ENCODE data around the gene PRKAG1. TPM values are rescaled to one million over a fixed set of nuclear protein-coding genes. Genes with fewer than 3 reads are reported as not detected.

The PRKAG1 gene
- total RNA-seq, 2 donors from 2014 or later: 27.6 to 38.1 TPM

DNA sequence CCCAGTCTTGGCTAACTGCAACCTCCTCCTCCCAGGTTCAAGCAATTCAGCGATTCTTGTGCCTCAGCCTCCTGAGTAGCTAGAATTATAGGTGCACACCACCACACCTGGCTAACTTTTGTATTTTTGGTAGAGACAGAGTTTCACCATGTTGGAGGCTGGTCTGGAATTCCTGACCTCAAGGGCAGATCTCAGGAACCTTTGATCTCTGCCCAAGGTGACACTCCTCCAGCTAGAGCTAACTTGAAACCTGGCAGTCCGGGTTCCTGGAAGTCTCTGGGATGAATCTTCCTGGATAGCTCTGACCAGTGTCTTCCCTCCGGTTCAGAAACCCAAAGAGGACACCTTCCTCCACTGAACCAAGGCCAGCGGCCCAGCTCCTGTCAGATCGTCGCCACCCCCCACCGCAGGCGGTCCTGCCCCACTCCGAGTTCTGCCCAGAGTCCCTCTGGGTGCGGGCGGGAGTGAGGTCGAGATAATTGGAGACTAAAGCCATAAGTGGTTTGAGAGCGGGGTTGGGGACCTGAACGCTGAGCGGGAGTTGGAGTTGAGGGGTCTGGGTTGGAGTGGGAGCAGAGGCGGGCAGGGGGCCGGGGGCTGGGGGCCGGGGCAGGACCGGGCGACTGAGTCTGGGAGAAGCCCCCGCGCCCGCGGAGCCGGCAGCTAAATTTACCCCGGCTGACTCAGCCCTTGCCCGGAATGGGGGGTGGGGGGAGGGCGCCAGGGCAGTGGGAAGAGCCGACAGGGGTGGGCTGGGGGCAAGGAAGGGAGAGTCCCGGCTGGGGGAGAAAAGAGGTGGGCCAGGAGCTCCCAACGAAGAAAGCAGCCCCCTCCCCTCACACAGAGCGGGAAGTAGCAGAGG, 24.1 kb downstream of the PRKAG1 start:
- no peaks in the 10 kb centered on the region for H3K9me3 Mint-ChIP-seq
- DNase-seq: peak; percentile 63
- H3K4me1 Mint-ChIP-seq: peaks cover 13% of the 10 kb centered on the region
- Histone ChIP-seq H3K27me3 (ENCODE audit: control insufficient read depth, insufficient read depth, low read length, poor library complexity, severe bottlenecking) (peaks cover 67% of the 10 kb centered on the region), H3K36me3 (ENCODE audit: control insufficient read depth, insufficient read depth, low read length) (no peaks in the 10 kb centered on the region), H3K4me3 (ENCODE audit: low read length) (no peak overlapping the region), H3K9me3 (ENCODE audit: control insufficient read depth, low read length) (no peaks in the 10 kb centered on the region), H3K27ac (ENCODE audit: low read depth, low read length) (no peak overlapping the region), H3K4me1 (ENCODE audit: control insufficient read depth, insufficient read depth, low read length) (peaks cover 6% of the 10 kb centered on the region), H3K9ac (ENCODE audit: extremely low read depth, low read length, poor library complexity, severe bottlenecking) (no peak overlapping the region)
- TF ChIP-seq, protein P1, sequence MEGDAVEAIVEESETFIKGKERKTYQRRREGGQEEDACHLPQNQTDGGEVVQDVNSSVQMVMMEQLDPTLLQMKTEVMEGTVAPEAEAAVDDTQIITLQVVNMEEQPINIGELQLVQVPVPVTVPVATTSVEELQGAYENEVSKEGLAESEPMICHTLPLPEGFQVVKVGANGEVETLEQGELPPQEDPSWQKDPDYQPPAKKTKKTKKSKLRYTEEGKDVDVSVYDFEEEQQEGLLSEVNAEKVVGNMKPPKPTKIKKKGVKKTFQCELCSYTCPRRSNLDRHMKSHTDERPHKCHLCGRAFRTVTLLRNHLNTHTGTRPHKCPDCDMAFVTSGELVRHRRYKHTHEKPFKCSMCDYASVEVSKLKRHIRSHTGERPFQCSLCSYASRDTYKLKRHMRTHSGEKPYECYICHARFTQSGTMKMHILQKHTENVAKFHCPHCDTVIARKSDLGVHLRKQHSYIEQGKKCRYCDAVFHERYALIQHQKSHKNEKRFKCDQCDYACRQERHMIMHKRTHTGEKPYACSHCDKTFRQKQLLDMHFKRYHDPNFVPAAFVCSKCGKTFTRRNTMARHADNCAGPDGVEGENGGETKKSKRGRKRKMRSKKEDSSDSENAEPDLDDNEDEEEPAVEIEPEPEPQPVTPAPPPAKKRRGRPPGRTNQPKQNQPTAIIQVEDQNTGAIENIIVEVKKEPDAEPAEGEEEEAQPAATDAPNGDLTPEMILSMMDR (conservative IDR thresholded peaks at IDR 0.05): no peak
- WGBS, 2 experiments (ENCODE audit: insufficient coverage in 1 of 2, insufficient read length in 1 of 2): 36 to 80% methylated on average over 1 to 25 of the region's 32 CpGs
- H3K27me3 Mint-ChIP-seq (ENCODE audit: insufficient read depth): peaks cover 75% of the 10 kb centered on the region
- H3K36me3 Mint-ChIP-seq (ENCODE audit: low read depth): no peaks in the 10 kb centered on the region
- H3K27ac Mint-ChIP-seq: no peak overlapping the region
- H3K4me3 Mint-ChIP-seq: no peak overlapping the region

DNA sequence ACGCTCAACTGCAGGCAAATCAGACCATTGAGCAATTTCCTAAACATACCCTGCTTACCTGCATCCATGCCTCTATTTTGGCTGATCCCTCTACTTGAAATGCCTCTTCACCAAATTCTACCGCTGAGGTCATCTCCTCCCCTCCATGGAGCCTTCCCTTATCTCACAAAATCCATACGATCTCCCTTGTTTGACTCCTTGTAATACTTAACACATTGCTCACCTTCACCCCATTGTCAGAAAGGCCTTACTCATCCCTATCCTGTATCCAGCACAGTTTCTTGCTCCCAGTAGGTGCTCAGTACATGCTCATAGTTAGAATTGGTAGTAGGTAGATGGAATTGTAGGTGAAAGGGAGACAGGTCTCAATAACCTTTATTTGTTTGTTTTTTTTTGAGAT, 24.8 kb downstream of the PRKAG1 start:
- Mint-ChIP-seq H3K4me1 (peaks cover 12% of the 10 kb centered on the region), H3K27me3 (ENCODE audit: insufficient read depth) (peaks cover 76% of the 10 kb centered on the region), H3K36me3 (ENCODE audit: low read depth) (no peaks in the 10 kb centered on the region), H3K9me3 (no peaks in the 10 kb centered on the region), H3K27ac (no peak overlapping the region), H3K4me3 (no peak overlapping the region)
- Histone ChIP-seq H3K36me3 (ENCODE audit: control insufficient read depth, insufficient read depth, low read length) (no peaks in the 10 kb centered on the region), H3K4me3 (ENCODE audit: low read length) (no peak overlapping the region), H3K27ac (ENCODE audit: low read depth, low read length) (no peak overlapping the region), H3K4me1 (ENCODE audit: control insufficient read depth, insufficient read depth, low read length) (peaks cover 4% of the 10 kb centered on the region), H3K9me3 (ENCODE audit: control insufficient read depth, low read length) (no peaks in the 10 kb centered on the region), H3K9ac (ENCODE audit: extremely low read depth, low read length, poor library complexity, severe bottlenecking) (no peak overlapping the region), H3K27me3 (ENCODE audit: control insufficient read depth, insufficient read depth, low read length, poor library complexity, severe bottlenecking) (peaks cover 68% of the 10 kb centered on the region)
- WGBS, 2 experiments (ENCODE audit: insufficient coverage in 1 of 2, insufficient read length in 1 of 2): 61 to 75% methylated on average over 3 of the region's 3 CpGs
- DNase-seq: no peak
- TF ChIP-seq, protein P1 (conservative IDR thresholded peaks at IDR 0.05): no peak

DNA sequence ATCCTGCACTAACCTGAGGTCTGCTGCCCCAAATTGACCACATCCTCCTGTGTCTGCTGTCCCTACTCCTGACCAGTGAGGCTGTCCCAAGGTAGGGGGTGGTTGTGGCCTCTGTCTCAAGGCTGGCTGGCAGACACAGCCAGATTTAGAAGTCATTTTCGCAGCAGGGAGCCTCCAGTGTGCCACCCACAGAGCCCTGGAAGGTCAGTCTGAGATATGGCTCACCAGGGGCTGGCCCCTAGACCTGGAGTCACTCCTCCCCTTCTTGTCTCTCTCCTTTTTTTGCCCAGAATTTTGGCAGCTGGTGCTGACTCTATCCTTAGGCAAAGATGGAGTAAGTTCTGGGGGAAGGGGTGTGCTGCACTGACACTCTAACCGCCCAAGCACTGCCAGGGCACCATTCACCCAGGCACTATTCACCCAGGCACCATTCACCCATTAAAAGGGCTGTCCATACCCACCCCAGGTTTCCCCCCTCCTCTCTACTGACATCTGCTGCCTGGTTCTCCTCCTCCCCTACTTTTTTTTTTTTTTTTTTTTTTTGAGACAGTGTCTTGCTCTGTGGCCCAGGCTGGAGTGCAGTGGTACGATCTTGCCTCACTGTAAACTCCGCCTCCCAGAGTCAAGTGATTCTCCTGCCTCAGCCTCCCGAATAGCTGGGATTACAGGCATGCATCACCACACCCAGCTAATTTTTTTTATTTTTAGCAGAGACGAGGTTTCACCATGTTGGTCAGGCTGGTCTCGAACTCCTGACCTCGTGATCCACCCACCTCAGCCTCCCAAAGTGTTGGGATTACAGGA, 27.1 kb downstream of the PRKAG1 start:
- Histone ChIP-seq H3K27me3 (ENCODE audit: control insufficient read depth, insufficient read depth, low read length, poor library complexity, severe bottlenecking) (peaks cover 62% of the 10 kb centered on the region), H3K9ac (ENCODE audit: extremely low read depth, low read length, poor library complexity, severe bottlenecking) (no peak overlapping the region), H3K36me3 (ENCODE audit: control insufficient read depth, insufficient read depth, low read length) (no peaks in the 10 kb centered on the region), H3K4me1 (ENCODE audit: control insufficient read depth, insufficient read depth, low read length) (peaks cover 8% of the 10 kb centered on the region), H3K27ac (ENCODE audit: low read depth, low read length) (no peak overlapping the region), H3K4me3 (ENCODE audit: low read length) (no peak overlapping the region), H3K9me3 (ENCODE audit: control insufficient read depth, low read length) (no peaks in the 10 kb centered on the region)
- H3K36me3 Mint-ChIP-seq (ENCODE audit: low read depth): no peaks in the 10 kb centered on the region
- TF ChIP-seq, protein P1 (conservative IDR thresholded peaks at IDR 0.05): no peak
- H3K27me3 Mint-ChIP-seq (ENCODE audit: insufficient read depth): peaks cover 76% of the 10 kb centered on the region
- 81 to 89% methylated on average over 6 to 8 of the region's 8 CpGs for WGBS, 2 experiments (ENCODE audit: insufficient coverage in 1 of 2, insufficient read length in 1 of 2)
- no peaks in the 10 kb centered on the region for H3K9me3 Mint-ChIP-seq
- H3K4me3 Mint-ChIP-seq: no peak overlapping the region
- H3K27ac Mint-ChIP-seq: no peak overlapping the region
- H3K4me1 Mint-ChIP-seq: peaks cover 16% of the 10 kb centered on the region
- no peak for DNase-seq
